ENCODE results near the gene RUNX1.

RUNX1 gene

DNA sequence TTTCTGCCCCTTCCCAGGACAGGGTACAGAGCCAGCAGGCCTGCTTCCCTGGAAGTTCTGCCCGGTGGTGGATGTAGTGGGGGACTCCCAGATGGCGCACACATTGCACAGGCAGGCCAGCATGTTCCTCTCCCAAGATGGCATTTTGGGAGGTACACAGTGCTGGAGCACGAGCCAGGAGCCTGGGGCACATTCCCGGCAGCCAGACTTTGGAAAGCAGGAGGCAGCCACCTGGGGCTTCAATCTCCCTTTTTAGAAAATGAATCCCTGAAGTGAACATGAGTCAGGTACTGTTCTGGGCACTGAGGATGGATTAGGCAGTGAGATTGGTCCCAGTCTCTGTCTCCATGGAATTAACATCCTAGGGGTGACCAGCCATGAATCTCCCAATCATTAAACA lies 56.9 kb downstream of the RUNX1 start:
- peaks cover 75% of the 10 kb centered on the region for H4K20me1 ChIP-seq (ENCODE audit: insufficient read depth, low read length)
- no peak overlapping the region for H3K4me2 ChIP-seq (ENCODE audit: low read length)
- TF ChIP-seq, protein P1, sequence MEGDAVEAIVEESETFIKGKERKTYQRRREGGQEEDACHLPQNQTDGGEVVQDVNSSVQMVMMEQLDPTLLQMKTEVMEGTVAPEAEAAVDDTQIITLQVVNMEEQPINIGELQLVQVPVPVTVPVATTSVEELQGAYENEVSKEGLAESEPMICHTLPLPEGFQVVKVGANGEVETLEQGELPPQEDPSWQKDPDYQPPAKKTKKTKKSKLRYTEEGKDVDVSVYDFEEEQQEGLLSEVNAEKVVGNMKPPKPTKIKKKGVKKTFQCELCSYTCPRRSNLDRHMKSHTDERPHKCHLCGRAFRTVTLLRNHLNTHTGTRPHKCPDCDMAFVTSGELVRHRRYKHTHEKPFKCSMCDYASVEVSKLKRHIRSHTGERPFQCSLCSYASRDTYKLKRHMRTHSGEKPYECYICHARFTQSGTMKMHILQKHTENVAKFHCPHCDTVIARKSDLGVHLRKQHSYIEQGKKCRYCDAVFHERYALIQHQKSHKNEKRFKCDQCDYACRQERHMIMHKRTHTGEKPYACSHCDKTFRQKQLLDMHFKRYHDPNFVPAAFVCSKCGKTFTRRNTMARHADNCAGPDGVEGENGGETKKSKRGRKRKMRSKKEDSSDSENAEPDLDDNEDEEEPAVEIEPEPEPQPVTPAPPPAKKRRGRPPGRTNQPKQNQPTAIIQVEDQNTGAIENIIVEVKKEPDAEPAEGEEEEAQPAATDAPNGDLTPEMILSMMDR (IDR thresholded peaks at IDR 0.05; ENCODE audit: low read depth, low read length), result no peak
- TF ChIP-seq EZH2phosphoT487 (IDR thresholded peaks at IDR 0.05; ENCODE audit: low read depth), result no peak
- H2AFZ ChIP-seq (ENCODE audit: low read depth, low read length), result no peak overlapping the region
- H3K9me3 ChIP-seq (ENCODE audit: insufficient read depth, low read length), result no peaks in the 10 kb centered on the region
- no peak overlapping the region for H3K27ac ChIP-seq (ENCODE audit: low read length)
- no peak overlapping the region for H3K9ac ChIP-seq (ENCODE audit: low read length)
- 0 out of 2 replicates have a peak, but pooled peaks cover 3% of the 10 kb centered on the region for H3K27me3 ChIP-seq (ENCODE audit: low read depth, low read length)
- no peaks in the 10 kb centered on the region; the same call in 1 of the 2 replicates for H3K79me2 ChIP-seq (ENCODE audit: low read length)
- H3K36me3 ChIP-seq (replicated peaks; ENCODE audit: low read depth, low read length), result no peaks in the 10 kb centered on the region
- no peak overlapping the region for H3K4me3 ChIP-seq (ENCODE audit: low read length)
- peaks cover 18% of the 10 kb centered on the region for H3K4me1 ChIP-seq (ENCODE audit: low read length)

GRCh38 chr21:34991366-34991957 lies 57.6 kb downstream of the RUNX1 start:
- Histone ChIP-seq H3K79me2 (ENCODE audit: low read length) (no peaks in the 10 kb centered on the region; the same call in 1 of the 2 replicates), H3K36me3 (replicated peaks; ENCODE audit: low read depth, low read length) (no peaks in the 10 kb centered on the region), H3K27ac (ENCODE audit: low read length) (no peak overlapping the region), H3K4me3 (ENCODE audit: low read length) (no peak overlapping the region), H4K20me1 (ENCODE audit: insufficient read depth, low read length) (peaks cover 75% of the 10 kb centered on the region; the same call in 1 of the 2 replicates), H3K27me3 (ENCODE audit: low read depth, low read length) (0 out of 2 replicates have a peak, but pooled peaks cover 3% of the 10 kb centered on the region), H3K4me2 (ENCODE audit: low read length) (no peak overlapping the region), H3K4me1 (ENCODE audit: low read length) (peaks cover 25% of the 10 kb centered on the region), H3K9me3 (ENCODE audit: insufficient read depth, low read length) (no peaks in the 10 kb centered on the region), H3K9ac (ENCODE audit: low read length) (no peak overlapping the region), H2AFZ (ENCODE audit: low read depth, low read length) (no peak overlapping the region)
- no peak for TF ChIP-seq EZH2phosphoT487 (IDR thresholded peaks at IDR 0.05; ENCODE audit: low read depth)
- TF ChIP-seq, protein P1 (IDR thresholded peaks at IDR 0.05; ENCODE audit: low read depth, low read length), result no peak

GRCh38 chr21:34990842-34991241 lies 58.3 kb downstream of the RUNX1 start:
- TF ChIP-seq EZH2phosphoT487 (IDR thresholded peaks at IDR 0.05; ENCODE audit: low read depth), result no peak
- TF ChIP-seq, protein P1 (IDR thresholded peaks at IDR 0.05; ENCODE audit: low read depth, low read length), result no peak
- H4K20me1 ChIP-seq (ENCODE audit: insufficient read depth, low read length), result peaks cover 77% of the 10 kb centered on the region; the same call in 1 of the 2 replicates

DNA sequence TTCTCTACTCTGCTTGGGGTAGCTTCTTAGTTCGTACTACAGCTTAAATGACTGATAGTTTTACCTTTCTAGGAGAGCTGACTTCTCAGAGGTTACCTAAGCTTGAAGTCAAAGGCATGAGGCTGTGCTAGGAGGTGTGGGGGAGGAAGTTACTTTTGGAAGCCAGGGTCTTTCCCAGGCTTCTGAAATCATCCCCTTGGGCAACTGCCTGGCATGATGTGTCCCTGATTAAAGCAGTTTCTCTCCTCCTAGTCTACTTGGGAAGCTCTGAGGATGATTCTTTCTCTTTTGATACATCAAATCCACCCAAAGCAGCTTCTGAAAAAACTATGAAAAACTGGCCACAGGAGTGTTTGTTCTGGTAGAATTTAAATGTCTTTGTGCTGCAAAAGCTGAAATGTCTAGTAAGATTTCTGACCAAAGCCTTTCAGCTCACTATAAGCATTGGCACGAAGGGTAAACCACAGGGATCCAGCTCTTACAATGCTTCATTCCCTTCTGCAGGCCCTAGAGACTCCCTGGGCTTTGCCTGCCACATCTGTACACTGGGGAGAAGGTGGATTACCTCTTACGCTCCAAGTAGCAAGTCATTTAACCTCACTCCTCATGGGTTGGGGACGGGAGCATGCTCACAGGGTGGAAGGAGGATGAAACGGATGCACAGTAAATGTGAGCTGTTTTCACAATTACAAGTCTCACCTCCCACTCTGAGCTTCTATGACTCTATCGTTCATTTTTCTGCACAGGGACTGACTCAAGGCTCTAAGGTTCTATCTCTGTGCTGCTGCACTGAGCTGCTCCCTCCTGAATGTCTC lies 59.6 kb downstream of the RUNX1 start:
- H3K79me2 ChIP-seq (ENCODE audit: low read length), result peaks cover 4% of the 10 kb centered on the region; the same call in 1 of the 2 replicates
- no peaks in the 10 kb centered on the region for H3K9me3 ChIP-seq (ENCODE audit: insufficient read depth, low read length)
- peaks cover 78% of the 10 kb centered on the region for H4K20me1 ChIP-seq (ENCODE audit: insufficient read depth, low read length)
- no peak overlapping the region for H3K9ac ChIP-seq (ENCODE audit: low read length)
- H2AFZ ChIP-seq (ENCODE audit: low read depth, low read length), result no peak overlapping the region
- 0 out of 2 replicates have a peak, but pooled peaks cover 3% of the 10 kb centered on the region for H3K27me3 ChIP-seq (ENCODE audit: low read depth, low read length)
- peaks cover 5% of the 10 kb centered on the region for H3K36me3 ChIP-seq (replicated peaks; ENCODE audit: low read depth, low read length)
- H3K4me2 ChIP-seq (ENCODE audit: low read length), result no peak overlapping the region
- H3K4me3 ChIP-seq (ENCODE audit: low read length), result no peak overlapping the region
- H3K27ac ChIP-seq (ENCODE audit: low read length), result no peak overlapping the region
- peaks cover 35% of the 10 kb centered on the region for H3K4me1 ChIP-seq (ENCODE audit: low read length)
- TF ChIP-seq, protein P1 (IDR thresholded peaks at IDR 0.05; ENCODE audit: low read depth, low read length), result no peak
- TF ChIP-seq EZH2phosphoT487 (IDR thresholded peaks at IDR 0.05; ENCODE audit: low read depth), result no peak

More at GRCh38 chr21:34990842-34991241, 58.3 kb downstream of the RUNX1 start:
- H3K9me3 ChIP-seq (ENCODE audit: insufficient read depth, low read length), result no peaks in the 10 kb centered on the region
- no peak overlapping the region for H2AFZ ChIP-seq (ENCODE audit: low read depth, low read length)
- H3K4me1 ChIP-seq (ENCODE audit: low read length), result peaks cover 29% of the 10 kb centered on the region
- no peak overlapping the region for H3K4me2 ChIP-seq (ENCODE audit: low read length)
- peaks cover 5% of the 10 kb centered on the region for H3K36me3 ChIP-seq (replicated peaks; ENCODE audit: low read depth, low read length)
- H3K9ac ChIP-seq (ENCODE audit: low read length), result no peak overlapping the region
- peaks cover 4% of the 10 kb centered on the region; the same call in 1 of the 2 replicates for H3K79me2 ChIP-seq (ENCODE audit: low read length)
- H3K27me3 ChIP-seq (ENCODE audit: low read depth, low read length), result 0 out of 2 replicates have a peak, but pooled peaks cover 3% of the 10 kb centered on the region
- H3K27ac ChIP-seq (ENCODE audit: low read length), result no peak overlapping the region
- H3K4me3 ChIP-seq (ENCODE audit: low read length), result no peak overlapping the region
